NCI-H1092 treated with DMSO at 0.1 percent for 48 hours (cell line): ENCODE data around the gene LINGO1.

ENCODE experiments used
- DNase-seq: peaks from one replicate; lab custom pipeline; 2025; lab: John Stamatoyannopoulos, UW

The LINGO1 gene

GRCh38 chr15:77632534-77633133, at the start of gene LINGO1:
TSS of gene LINGO1 (minus strand) at chr15:77632912. CDS start at chr15:77632315, 597 bp downstream.
- no peak for DNase-seq

GRCh38 chr15:77681362-77681761, 48.6 kb upstream of the LINGO1 start:
- no peak for DNase-seq

GRCh38 chr15:77676569-77677375, 44.1 kb upstream of the LINGO1 start:
- no peak for DNase-seq

GRCh38 chr15:77675806-77676415, 43.2 kb upstream of the LINGO1 start:
- DNase-seq, result no peak

GRCh38 chr15:77674327-77674726, 41.6 kb upstream of the LINGO1 start:
- DNase-seq, result no peak

- no peak for DNase-seq
Observed at GRCh38 chr15:77673866-77674265, 41.2 kb upstream of the LINGO1 start.

- no peak for DNase-seq
Observed at GRCh38 chr15:77672135-77672534, 39.4 kb upstream of the LINGO1 start.

GRCh38 chr15:77671362-77672056, 38.8 kb upstream of the LINGO1 start:
- DNase-seq, result no peak

- no peak for DNase-seq
Observed at GRCh38 chr15:77670558-77671361, 38.0 kb upstream of the LINGO1 start.

- no peak for DNase-seq
Observed at GRCh38 chr15:77669896-77670295, 37.2 kb upstream of the LINGO1 start.

GRCh38 chr15:77667338-77668234, 34.9 kb upstream of the LINGO1 start:
- DNase-seq, result no peak

- no peak for DNase-seq
Observed at GRCh38 chr15:77666296-77666660, 33.6 kb upstream of the LINGO1 start.

- no peak for DNase-seq
Observed at GRCh38 chr15:77665530-77666295, 33.0 kb upstream of the LINGO1 start.

GRCh38 chr15:77664428-77664827, 31.7 kb upstream of the LINGO1 start:
- DNase-seq, result no peak

GRCh38 chr15:77663256-77663655, 30.5 kb upstream of the LINGO1 start:
- no peak for DNase-seq

GRCh38 chr15:77659350-77660321, 26.9 kb upstream of the LINGO1 start:
- DNase-seq, result peak; percentile 45

GRCh38 chr15:77658304-77658703, 25.6 kb upstream of the LINGO1 start:
- DNase-seq, result no peak

- DNase-seq, result no peak
Observed at GRCh38 chr15:77657634-77658238, 25.0 kb upstream of the LINGO1 start.
